Upper lobe of right lung (tissue), 1 donor: Measurements from ENCODE around the gene ARL4D. TPM values are rescaled to one million over a fixed set of nuclear protein-coding genes. Genes with fewer than 3 reads are reported as not detected.
"Not testable (repeated sequence)": the region's sequence is repeated elsewhere in the genome, so short reads cannot be mapped to it uniquely, and the experiment has no call there.

Experiments used
- ATAC-seq: fragments of 200-7000 bp; cut with Tn5 transposase; one replicate; pipeline ENCODE4 v1.9.1; 2020; ENCODE audit warnings: mild to moderate bottlenecking, moderate library complexity
- DNase-seq: peaks from one replicate; pipeline ENCODE4 v3.0.0-alpha.2; 2020
- H3K27ac ChIP-seq: fragments of 200-600 bp; one replicate; pipeline ENCODE4 v1.8.0; 2022
- H3K27me3 ChIP-seq: fragments of 200-600 bp; one replicate; pipeline ENCODE4 v1.8.0; 2022; ENCODE audit warnings: mild to moderate bottlenecking
- H3K36me3 ChIP-seq: fragments of 200-600 bp; one replicate; pipeline ENCODE4 v1.8.0; 2022
- H3K4me1 ChIP-seq: fragments of 200-600 bp; one replicate; pipeline ENCODE4 v1.8.0; 2022
- H3K4me3 ChIP-seq: fragments of 200-600 bp; one replicate; pipeline ENCODE4 v1.8.0; 2022; ENCODE audit warnings: mild to moderate bottlenecking
- H3K9me3 ChIP-seq: fragments of 200-600 bp; one replicate; pipeline ENCODE4 v1.8.0; 2022
- CTCF ChIP-seq: fragments of 200-600 bp; IDR thresholded peaks from one replicate; pipeline ENCODE4 v1.8.0; 2022; ENCODE audit warnings: antibody characterized with exemption
- intact Hi-C: fragments of 100-400 bp; cut with DNase I; formaldehyde crosslinking; loops from one replicate; pipeline ENCODE4 v1.11.0; 2022
- total RNA-seq: library from RNA; stranded (reverse); fragmentation: NEBNext Ultra II Directional; extraction: Animal tissue kit (Norgen Biotek cat#: 25700); gene quantifications from one replicate; pipeline ENCODE4 v1.2.1, GENCODE V29; 2021
- donor health status: DM: no; HTN: yes; CAD: no; lungs with severe emphysema.

The ARL4D gene
- total RNA-seq, 1 donor from 2014 or later, result 18.5 TPM

- Histone ChIP-seq H3K4me1 (peaks cover 13% of the 10 kb centered on the region), H3K36me3 (no peaks in the 10 kb centered on the region), H3K4me3 (no peak overlapping the region), H3K27me3 (no peaks in the 10 kb centered on the region), H3K27ac (peak overlapping the region; percentile 53), H3K9me3 (no peaks in the 10 kb centered on the region)
- intact Hi-C loops, result no loop called here
- no peak for TF ChIP-seq CTCF
- no peak for ATAC-seq
- no peak for DNase-seq
These were observed 26.4 kb upstream of the ARL4D start for GRCh38 chr17:43372273-43372911.

- ATAC-seq (no peak), DNase-seq (no peak)
- no peak for TF ChIP-seq CTCF
- no peaks in the 10 kb centered on the region for H3K27me3 ChIP-seq
- intact Hi-C loops, result no loop called here
- no peaks in the 10 kb centered on the region for H3K9me3 ChIP-seq
- H3K4me1 ChIP-seq, result peaks cover 10% of the 10 kb centered on the region
- H3K27ac ChIP-seq, result peak overlapping the region; percentile 53
- H3K4me3 ChIP-seq, result no peak overlapping the region
- H3K36me3 ChIP-seq, result no peaks in the 10 kb centered on the region
These were observed 25.4 kb upstream of the ARL4D start for GRCh38 chr17:43373356-43373755.

GRCh38 chr17:43375915-43376314, 22.9 kb upstream of the ARL4D start:
- intact Hi-C loops, ATAC-seq, H3K4me1 ChIP-seq, H3K9me3 ChIP-seq, H3K27ac ChIP-seq, H3K36me3 ChIP-seq, H3K27me3 ChIP-seq, DNase-seq, H3K4me3 ChIP-seq: not testable (repeated sequence)

GRCh38 chr17:43377056-43377810, 21.6 kb upstream of the ARL4D start:
- ATAC-seq, result peak; percentile 63
- no peak overlapping the region for H3K27ac ChIP-seq
- intact Hi-C loops, result no loop called here
- no peaks in the 10 kb centered on the region for H3K36me3 ChIP-seq
- H3K9me3 ChIP-seq, result no peaks in the 10 kb centered on the region
- no peaks in the 10 kb centered on the region for H3K4me1 ChIP-seq
- H3K4me3 ChIP-seq, result no peak overlapping the region
- no peaks in the 10 kb centered on the region for H3K27me3 ChIP-seq
- no peak for DNase-seq
- no peak for TF ChIP-seq CTCF

- H3K36me3 ChIP-seq, result no peaks in the 10 kb centered on the region
- DNase-seq, result peak; percentile 48
- no peak for ATAC-seq
- no peaks in the 10 kb centered on the region for H3K9me3 ChIP-seq
- intact Hi-C loops, result no loop called here
- no peaks in the 10 kb centered on the region for H3K27me3 ChIP-seq
- no peaks in the 10 kb centered on the region for H3K4me1 ChIP-seq
- no peak for TF ChIP-seq CTCF
- H3K4me3 ChIP-seq, result no peak overlapping the region
- H3K27ac ChIP-seq, result no peak overlapping the region
These were observed 20.0 kb upstream of the ARL4D start for GRCh38 chr17:43378766-43379165.

- intact Hi-C loops, result no loop called here
- Histone ChIP-seq H3K36me3 (no peaks in the 10 kb centered on the region), H3K27me3 (no peaks in the 10 kb centered on the region), H3K27ac (no peak overlapping the region), H3K4me3 (no peak overlapping the region), H3K4me1 (no peaks in the 10 kb centered on the region), H3K9me3 (no peaks in the 10 kb centered on the region)
- TF ChIP-seq CTCF, result no peak
- DNase-seq (no peak), ATAC-seq (no peak)
These were observed 18.5 kb upstream of the ARL4D start for GRCh38 chr17:43380307-43380706.
